Stimulated activated CD4-positive, alpha-beta T cell treated with anti-CD3 and anti-CD28 coated beads, TNF-alpha, amount 100 ng/mL, for 1 hour (primary cell): ENCODE measurements around the gene ZNF20.

Experiments
- DNase-seq, 3 donors: peaks; one replicate each; pipeline ENCODE4 v3.0.0-alpha.2; 2020; ENCODE audit warnings: low read depth in 3 of 3, low spot score in 1 of 3

Gene ZNF20

DNA sequence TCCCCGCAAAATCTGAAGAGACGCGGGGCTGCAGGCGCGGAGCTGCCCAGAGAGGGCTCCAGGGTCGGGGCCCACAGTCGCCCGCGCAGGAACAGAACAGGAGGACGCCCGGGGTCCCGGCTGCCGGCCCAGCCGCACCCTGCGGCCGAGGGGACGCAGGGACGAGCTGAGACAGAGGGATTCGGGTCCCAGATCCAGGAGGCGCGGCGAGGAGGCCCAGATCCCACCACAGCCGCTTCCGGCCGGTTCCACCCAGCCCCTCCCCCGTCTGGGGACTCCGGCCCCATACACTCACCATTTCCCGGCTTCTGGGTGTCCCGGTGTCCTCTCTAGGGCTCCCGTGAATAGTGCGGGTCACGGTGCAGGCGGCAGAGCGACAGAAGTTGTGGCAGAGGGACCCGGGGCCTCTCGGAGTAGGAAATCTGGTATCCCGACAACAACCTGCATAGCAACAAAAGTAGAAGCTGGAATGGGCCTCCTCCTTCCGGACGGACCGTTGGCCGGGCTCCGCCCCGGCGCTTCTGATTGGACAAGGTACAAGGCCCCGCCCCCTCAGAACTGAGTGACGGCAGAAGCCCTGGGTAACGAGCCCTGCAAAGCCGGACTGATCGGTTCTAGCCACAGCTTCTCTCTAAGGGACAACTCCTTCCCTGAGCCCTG, at the start of gene ZNF20:
TSS of gene ZNF20 (minus strand) at position 466 of the 660 bp plus-strand sequence. CDS start at position 298, 168 bp downstream.
- DNase-seq = peak; percentile 64 to 82 (median 72)

DNA sequence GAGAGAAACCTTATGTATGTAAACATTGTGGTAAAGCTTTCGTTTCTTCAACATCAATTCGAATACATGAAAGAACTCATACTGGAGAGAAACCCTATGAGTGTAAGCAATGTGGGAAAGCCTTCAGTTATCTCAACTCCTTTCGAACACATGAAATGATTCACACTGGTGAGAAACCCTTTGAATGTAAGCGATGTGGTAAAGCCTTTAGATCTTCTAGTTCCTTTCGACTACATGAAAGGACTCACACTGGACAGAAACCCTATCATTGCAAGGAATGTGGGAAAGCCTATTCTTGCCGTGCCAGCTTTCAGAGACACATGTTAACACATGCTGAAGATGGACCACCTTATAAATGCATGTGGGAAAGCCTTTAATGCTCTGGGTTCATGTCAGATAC, 47.5 kb upstream of the ZNF20 start:
- DNase-seq = no peak

DNA sequence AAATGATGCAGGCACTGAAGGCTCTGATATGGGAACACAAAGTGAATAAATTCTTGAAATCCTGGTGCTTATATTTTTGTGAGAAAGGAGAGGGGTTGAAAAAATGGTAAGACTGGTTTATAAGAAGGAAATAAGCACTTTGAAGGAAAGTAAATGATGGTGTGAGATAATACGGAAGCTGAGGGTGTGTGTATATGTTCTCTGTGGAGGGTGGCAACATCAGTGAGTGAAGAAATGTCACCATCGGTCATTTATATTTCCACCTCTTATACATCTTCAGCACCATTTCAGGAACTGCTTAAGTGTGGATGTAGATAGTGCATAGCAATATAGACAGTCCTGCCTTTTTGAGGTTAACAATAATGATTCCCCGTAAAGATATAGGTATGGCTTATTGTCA, 40.2 kb upstream of the ZNF20 start:
- DNase-seq = no peak

DNA sequence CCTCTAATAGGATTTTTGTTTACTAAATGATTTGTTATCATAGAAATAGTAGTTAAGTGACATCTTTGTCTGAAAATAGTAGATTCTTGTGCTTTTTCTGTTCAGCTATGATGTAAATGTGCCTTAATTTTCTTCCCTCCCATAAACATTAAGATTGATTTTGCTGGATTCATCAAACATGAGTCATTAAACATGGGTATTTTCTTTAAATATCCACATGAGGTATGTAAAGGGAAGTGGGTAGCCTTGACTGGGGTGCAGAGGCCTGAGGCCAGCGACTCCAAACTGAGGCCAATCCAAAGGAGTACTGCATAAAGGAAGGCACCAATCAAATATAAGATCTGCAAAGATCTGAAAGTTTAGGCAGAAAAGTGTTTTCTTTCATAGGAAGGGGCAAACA, 26.5 kb upstream of the ZNF20 start:
- DNase-seq = no peak

DNA sequence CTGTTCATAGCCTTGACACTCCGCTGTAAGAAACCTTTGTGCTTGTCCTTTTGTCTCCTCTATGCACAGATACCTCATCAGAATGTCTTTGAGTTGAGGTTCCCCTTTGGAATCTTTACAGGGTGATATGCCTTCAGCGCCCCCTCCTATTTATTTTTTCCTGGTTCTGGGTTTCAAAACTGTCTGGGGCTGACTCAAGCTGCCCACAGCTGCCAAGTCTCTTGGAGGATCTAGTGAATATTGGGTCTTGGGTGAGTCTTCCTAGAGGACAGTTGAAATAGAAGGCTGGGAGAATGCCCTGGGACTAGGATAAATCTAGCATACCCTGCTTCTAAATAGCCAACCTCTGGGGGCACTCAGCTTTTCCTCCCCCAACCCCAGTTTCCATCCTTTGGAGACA, 23.7 kb upstream of the ZNF20 start:
- DNase-seq = no peak

DNA sequence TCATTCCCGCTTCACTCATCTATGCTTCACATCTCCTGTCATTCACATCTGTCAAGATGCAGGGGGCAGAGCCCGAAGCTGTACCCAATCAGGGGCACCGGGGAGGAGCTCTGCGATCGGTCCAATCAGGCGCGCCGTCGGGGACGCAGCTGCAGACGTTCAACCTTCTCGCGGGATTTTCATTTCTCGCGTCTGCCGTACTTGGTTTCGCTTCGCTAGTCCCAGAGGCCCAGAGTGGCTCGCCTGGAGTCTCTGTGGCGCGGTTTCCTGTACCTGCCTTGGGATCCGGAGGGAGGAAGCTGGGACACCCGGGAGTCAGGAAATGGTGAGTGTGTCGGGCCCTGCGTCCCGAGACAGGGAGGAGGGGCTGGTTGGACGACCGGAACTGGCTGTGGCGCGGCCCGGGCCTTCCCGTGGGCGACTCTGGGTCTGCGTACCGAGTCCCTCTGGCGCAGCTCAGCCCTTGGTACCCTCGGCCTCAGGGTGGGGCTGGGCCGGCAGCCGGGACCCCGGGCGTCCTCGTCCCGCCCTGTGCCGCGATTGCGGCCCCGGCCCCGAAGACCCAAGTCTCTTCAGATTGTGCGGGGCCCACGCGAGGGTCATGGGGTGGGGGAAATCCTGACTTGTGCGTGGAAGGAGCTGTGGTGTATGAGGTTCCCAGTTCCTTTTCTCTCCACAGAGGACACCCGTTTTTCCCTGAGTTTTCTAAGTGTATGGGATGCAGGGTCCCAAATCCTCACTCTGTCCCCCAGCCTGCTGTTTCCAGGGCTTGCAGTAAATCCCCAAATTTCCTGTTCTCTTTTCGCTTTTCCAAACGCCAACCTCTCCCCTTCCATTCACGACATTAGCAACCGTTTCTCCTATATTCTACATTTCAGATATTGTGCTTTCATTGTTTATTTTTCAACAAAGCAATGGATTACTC, 23.0 kb upstream of the ZNF20 start, which contains the start of gene ZNF136:
TSS of gene ZNF136 (plus strand) at position 215 of the 925 bp plus-strand sequence. CDS start at position 323, 108 bp downstream.
- peak; percentile 75 to 80 (median 79) for DNase-seq

DNA sequence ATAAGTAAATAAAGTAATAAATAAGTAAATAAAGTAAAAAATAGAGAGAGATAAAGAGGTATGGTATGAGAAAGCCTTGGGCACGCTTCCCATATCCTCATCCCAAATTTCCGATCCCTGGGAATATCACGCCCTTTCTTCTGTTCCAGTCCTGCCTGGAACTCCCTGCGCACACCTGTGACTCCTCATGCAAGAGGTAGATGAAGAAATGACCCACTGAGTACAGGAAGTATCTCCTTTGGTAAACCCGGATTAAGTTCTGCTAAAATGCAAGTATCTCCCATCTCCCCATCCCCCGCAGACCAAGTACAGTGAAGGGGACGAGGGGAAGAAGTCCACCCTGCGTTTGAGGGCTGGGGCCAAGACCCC, 22.3 kb upstream of the ZNF20 start:
- no peak for DNase-seq

DNA sequence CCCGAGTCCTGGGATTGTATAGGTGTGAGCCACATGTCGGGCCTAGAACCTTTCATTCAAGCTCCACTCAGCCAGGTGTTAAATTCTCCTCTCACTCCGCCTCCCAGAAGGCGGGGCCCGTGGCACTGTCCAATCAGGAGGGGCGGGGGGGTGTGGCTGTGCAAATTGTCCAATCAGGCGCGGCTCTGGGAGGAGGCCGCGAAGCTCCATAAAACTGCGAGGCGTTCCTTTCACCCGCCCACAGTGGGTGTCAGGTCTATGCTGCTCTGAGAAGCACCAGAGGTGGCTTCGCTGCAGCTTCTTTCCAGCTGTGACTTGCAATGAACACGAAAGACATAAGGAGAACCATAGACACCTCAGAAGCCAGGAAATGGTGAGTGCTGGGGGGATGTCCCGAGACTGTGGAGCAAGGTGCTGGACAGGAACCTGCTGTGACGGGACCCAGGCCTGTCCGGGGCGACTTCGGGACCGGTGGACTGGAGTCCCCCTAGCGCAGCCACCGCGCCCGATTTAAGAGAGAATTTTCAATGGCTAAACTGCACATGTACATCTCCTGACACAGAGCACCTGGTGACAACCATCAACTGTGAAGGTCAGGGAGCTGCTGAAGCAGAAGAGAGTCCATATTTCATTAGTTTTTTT, 19.7 kb upstream of the ZNF20 start:
- no peak for DNase-seq

DNA sequence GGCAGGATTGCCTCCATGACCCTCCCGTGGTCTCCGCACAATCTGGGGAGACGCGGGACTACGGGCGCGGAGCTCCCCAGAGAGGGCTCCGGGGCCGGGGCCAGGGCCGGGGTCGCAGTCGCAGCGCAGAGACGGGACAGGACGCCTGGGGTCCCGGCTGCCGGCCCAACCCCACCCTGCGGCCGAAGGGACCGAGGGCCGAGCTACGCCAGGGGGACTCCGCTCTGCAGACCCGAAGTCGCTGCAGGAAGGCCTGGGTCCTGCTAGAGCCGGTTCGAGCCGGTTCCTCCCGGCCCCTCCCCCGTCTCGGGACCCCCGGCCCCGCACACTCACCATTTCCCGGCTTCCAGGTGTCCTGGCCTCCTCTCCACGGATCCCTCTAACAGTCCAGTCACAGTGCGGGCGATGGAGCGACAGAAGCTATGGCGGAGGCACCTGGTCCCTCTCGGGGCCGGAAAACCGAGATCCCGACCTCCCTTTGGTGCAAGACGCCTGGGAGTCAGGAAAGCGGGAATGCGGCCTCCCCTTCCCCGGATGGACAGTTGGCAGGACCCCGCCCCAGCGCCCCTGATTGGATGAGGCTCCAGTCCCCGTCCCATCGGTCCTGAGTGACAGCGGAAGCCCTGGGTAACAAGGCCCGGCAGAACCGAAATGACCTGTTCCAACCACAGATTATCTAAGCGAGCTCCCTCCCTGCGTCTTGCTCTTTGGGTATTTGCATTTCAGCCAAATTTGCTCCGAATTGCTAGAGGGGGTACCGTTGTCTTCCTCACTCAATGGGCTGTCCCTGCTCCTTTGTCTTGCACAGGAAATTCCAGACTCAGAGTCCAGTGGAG, 16.3 kb upstream of the ZNF20 start, which contains the start of gene ZNF625:
TSS of gene ZNF625 (minus strand) at position 512 of the 836 bp plus-strand sequence. CDS start at position 336, 176 bp downstream.
- no peak for DNase-seq

DNA sequence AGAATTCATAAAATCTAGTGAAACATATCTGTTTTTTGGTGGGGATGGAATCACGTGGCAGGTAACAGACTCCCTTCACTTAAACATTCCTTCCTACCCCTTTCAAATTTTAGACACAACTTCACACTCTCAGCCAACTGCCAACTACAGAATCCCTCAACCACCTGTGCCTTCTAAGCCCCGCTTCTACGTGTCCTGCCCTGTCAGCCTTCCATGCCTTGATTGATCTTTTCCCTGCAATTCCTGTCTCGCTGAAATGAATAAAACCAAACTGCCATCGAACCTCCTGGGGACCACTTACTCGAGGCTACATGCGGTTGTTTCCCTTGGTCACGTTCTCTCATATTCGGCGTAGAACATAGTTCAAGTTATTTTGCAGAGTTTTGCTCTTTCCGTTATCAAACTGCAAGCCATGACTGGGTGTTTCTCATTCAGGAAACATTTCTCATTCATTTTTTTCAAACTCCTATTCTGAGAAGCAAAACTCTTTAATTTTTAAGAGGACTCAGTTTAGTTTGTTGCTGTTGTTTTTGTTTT, 15.2 kb upstream of the ZNF20 start:
- DNase-seq = no peak

DNA sequence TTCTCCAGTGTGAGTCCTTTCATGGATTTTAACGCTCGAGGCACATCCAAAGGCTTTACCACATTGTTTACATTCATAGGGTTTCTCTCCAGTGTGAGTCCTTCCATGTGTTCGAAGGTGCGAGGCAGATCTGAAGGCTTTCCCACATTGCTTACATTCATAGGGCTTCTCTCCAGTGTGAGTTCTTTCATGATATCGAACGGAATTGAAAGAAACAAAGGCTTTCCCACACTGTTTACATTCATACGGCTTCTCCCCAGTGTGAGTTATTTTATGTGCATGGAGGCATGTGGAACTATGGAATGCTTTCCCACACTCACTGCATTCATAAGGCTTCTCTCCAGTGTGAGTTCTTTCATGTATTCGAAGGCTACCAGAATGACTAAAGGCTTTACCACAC, 5.2 kb upstream of the ZNF20 start:
- DNase-seq = no peak

DNA sequence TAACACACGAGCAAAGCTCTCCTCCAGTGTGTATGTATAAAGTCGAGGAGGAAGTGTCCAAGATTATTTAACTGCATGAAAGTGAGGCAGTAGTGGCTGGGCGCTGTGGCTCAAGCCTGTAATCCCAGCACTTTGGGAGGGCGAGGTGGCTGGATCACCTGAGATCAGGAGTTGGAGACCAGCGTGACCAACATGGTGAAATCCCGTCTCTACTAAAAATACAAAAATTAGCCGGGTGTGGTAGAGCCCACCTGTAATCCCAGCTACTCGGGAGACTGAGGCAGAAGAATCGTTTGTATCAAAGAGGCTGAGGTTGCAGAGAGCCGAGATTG, 1.2 kb upstream of the ZNF20 start:
- no peak for DNase-seq

DNA sequence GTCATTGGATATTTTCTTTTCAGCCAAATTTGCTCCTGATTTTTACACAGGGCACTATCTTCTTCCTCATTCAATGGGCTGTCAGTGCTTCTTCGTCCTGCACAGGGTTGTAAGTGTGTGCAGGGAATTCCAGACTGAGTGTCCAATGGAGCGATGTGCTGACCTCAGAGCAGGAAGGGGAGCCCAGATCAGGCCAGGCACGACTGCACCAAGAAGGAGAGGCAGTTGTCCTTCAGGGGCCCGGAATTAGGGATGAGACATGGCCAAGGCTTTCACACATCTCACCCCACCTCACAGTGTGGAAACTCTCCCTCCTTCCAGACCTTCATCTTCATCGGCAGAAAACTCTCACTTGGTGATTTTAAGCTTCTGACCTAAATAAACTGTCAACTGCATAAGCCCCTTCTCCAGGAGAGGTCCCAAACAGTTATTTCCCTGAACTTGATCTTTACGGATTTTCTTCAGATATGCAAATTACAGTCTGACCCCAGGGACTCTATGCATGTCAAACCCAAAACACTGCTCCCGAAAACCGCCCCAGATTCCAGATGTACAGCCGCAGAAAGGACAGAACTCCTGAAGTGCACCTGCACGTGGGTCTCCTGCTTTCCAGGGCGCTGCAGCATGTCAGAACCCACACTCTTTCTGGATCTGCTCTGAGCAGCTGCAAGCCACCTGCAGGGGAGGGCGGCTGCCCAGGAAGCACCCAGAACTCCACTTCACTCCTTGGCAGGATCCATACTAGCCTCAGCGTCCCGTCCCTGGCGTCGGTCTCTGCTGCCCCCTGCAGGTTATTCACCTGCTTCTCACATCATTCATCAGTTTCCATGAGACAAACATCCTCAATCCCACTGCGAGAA, 625 bp upstream of the ZNF20 start:
- peak; percentile 62 to 78 (median 68) for DNase-seq

DNA sequence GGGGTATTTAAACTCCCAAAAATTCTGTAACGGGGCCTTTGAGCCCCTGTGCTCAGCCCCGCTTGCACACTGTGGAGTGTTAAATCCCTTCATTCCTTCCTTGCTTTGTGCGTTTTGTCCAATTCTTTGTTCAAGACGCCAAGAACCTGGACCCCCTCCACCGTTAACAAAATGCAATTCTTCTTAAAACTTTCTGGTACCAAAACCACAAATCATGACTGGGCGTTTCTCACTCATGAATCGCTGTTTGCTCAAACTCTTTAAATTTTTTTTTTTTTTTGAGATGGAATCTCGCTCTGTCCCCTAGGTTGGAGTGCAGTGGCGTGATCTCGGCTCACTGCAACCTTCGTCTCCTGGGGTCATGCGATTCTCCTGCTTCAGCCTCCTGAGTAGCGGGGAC, 881 bp downstream of the ZNF20 start:
- no peak for DNase-seq

DNA sequence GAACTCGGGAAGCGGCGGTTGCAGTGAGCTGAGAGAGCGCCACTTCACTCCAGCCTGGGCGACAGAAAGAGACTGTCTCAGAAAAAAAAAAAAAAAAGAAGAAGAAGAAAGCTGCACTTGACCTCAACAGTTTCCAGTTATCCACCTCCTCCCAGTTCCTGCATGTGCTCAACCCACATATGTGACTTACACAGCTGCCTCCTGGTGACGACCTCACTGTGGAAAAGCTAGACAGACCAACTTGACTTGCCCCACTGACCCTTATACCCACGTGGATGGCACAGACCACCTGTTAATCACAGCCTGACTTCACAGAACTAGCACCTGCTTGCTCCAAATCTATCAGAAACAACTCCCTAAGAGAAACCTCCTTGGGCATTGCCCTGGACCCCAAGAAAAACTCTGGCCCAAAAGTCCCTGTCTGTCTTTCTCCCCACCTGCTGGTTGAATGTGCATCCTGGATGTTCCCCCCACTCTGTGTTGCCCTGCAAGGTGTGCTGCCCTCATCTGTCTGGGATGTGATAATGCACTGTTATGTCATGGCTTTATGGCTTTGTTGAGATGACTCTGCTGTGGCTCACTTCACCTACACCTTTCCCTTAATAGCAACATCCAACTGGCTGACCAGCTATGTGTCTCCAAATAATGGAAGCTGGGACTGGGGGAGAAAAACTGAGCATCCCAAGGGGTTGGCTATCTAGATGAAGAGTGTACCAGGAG, 2.8 kb downstream of the ZNF20 start:
- no peak for DNase-seq

DNA sequence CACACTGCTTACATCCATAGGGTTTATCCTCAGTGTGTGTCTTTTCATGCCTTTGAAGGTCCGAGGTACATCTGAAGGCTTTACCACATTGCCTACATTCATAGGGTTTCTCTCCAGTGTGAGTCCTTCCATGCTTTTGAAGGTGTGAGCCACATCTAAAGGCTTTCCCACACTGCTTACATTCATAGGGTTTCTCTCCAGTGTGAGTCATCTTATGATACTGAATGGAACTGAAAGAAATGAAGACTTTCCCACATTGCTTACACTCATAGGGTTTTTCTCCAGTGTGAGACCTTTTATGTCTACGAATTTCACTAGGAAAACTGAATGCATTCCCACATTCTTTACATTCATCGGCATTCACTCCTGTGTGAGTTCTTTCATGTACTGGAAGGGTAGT, 7.1 kb downstream of the ZNF20 start:
- DNase-seq = no peak

DNA sequence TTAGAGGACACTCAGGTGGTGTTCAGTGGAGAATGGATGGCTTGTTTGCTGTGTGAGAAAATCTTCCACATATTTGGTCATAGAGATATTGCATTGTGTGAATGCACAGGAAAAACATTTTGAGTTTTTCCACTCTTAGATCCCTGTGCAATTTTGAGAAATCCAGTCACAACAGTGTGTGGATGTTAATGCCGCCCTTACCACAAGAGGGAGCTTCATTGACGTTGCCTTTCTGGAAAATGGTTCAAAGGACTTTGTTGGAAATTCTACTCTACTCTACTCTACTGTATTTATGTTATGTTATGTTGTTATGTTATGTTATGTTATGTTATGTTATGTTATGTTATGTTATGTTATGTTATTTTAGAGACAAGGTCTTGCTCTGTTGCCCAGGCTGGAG, 13.4 kb downstream of the ZNF20 start:
- DNase-seq = no peak

DNA sequence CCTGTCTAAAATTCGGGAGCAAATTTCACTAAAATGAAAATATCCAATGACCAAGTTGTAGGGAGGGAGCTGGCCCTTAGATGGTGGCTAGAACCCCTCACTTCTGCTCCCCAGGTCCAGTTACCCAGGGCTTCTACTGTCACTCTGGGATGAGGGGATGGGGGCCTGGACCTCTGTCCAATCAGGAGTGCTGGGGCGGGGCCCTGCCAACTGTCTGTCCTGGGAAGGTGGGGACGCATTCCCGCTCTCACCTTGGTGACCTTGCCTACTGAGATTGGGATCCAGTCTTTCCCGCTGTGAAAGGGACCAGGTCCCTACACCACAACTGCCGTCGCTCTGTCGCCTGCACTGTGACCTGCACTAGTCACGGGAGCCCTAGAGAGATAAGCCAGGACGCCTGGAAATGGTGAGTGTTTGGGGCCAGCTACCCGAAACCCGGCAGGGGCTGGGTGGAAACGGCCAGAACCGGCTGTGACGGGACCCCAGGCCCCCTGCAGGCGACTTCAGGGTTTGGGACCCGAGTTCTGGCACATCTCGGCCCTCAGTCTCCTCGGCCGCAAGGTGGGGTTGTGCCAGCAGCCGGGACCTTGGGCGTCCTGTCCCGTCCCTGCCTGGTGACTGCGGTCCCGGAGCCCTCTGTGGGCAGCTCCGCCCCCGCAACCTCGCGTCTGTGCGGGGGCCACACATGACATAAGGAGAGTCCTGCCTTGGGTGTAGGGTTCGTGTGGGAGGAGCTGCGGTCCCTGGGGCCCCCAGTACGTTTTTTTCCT, 22.8 kb downstream of the ZNF20 start:
- no peak for DNase-seq
